Progenitor cell of endocrine pancreas (in vitro differentiated cells): ENCODE data around the gene TBCD. TPM values are rescaled to one million over a fixed set of nuclear protein-coding genes. Genes with fewer than 3 reads are reported as not detected.

ENCODE experiments used
- DNase-seq: peaks from one replicate; pipeline ENCODE4 v3.0.0; 2021; ENCODE audit warnings: low spot score; ENCODE audit not compliant: unreplicated experiment
- H3K27ac Mint-ChIP-seq: 2 replicates; pipeline ENCODE4 v1.8.0; 2021; ENCODE audit warnings: mild to moderate bottlenecking, moderate library complexity, mixed read lengths
- H3K27me3 Mint-ChIP-seq: 2 replicates; pipeline ENCODE4 v1.8.0; 2021; ENCODE audit warnings: mixed read lengths
- H3K36me3 Mint-ChIP-seq: 2 replicates; pipeline ENCODE4 v1.8.0; 2022; ENCODE audit warnings: mixed read lengths; ENCODE audit not compliant: insufficient read depth
- H3K4me1 Mint-ChIP-seq: 2 replicates; pipeline ENCODE4 v1.8.0; 2021; ENCODE audit warnings: low read depth, mixed read lengths
- H3K4me3 Mint-ChIP-seq: 2 replicates; pipeline ENCODE4 v1.8.0; 2021; ENCODE audit warnings: low read depth, mild to moderate bottlenecking, moderate library complexity, mixed read lengths
- H3K9me3 Mint-ChIP-seq: 2 replicates; pipeline ENCODE4 v1.8.0; 2021; ENCODE audit warnings: low read depth, mixed read lengths
- CTCF ChIP-seq: fragments of 200-600 bp; sonication (generic); IDR thresholded peaks from one replicate; pipeline ENCODE4 v1.5.0; 2021; ENCODE audit warnings: antibody characterized with exemption, mild to moderate bottlenecking; ENCODE audit not compliant: unreplicated experiment
- total RNA-seq: library from RNA; stranded (reverse); gene quantifications from 2 replicates; pipeline ENCODE4 v1.2.1, GENCODE V29; 2021

TBCD gene
- total RNA-seq, 1 donor from 2014 or later: 95.6 TPM

- Mint-ChIP-seq H3K36me3 (peaks cover 42% of the 10 kb centered on the region), H3K27ac (no peak overlapping the region), H3K4me1 (no peaks in the 10 kb centered on the region), H3K4me3 (no peak overlapping the region), H3K27me3 (no peaks in the 10 kb centered on the region), H3K9me3 (peaks cover 38% of the 10 kb centered on the region)
- DNase-seq: no peak
- TF ChIP-seq CTCF: no peak
These were observed 204.4 kb downstream of the TBCD start for GRCh38 chr17:82956146-82956725.

- H3K4me1 Mint-ChIP-seq: no peaks in the 10 kb centered on the region
- peaks cover 39% of the 10 kb centered on the region for H3K36me3 Mint-ChIP-seq
- H3K9me3 Mint-ChIP-seq: peaks cover 32% of the 10 kb centered on the region
- no peak overlapping the region for H3K4me3 Mint-ChIP-seq
- H3K27me3 Mint-ChIP-seq: no peaks in the 10 kb centered on the region
- H3K27ac Mint-ChIP-seq: no peak overlapping the region
- no peak for TF ChIP-seq CTCF
- no peak for DNase-seq
These were observed 205.0 kb downstream of the TBCD start for GRCh38 chr17:82956726-82957468.

GRCh38 chr17:82957469-82957795 lies 205.6 kb downstream of the TBCD start:
- no peak for TF ChIP-seq CTCF
- H3K27ac Mint-ChIP-seq: no peak overlapping the region
- H3K4me1 Mint-ChIP-seq: no peaks in the 10 kb centered on the region
- peaks cover 27% of the 10 kb centered on the region for H3K9me3 Mint-ChIP-seq
- no peaks in the 10 kb centered on the region for H3K27me3 Mint-ChIP-seq
- DNase-seq: no peak
- peaks cover 34% of the 10 kb centered on the region for H3K36me3 Mint-ChIP-seq
- no peak overlapping the region for H3K4me3 Mint-ChIP-seq

- Mint-ChIP-seq H3K9me3 (peaks cover 20% of the 10 kb centered on the region), H3K36me3 (peaks cover 28% of the 10 kb centered on the region), H3K4me3 (no peak overlapping the region), H3K27me3 (no peaks in the 10 kb centered on the region), H3K4me1 (no peaks in the 10 kb centered on the region), H3K27ac (no peak overlapping the region)
- DNase-seq: no peak
- TF ChIP-seq CTCF: no peak
These were observed 206.2 kb downstream of the TBCD start for GRCh38 chr17:82957961-82958561.

- no peak overlapping the region for H3K27ac Mint-ChIP-seq
- peaks cover 16% of the 10 kb centered on the region for H3K36me3 Mint-ChIP-seq
- peaks cover 5% of the 10 kb centered on the region for H3K4me1 Mint-ChIP-seq
- H3K27me3 Mint-ChIP-seq: no peaks in the 10 kb centered on the region
- no peak overlapping the region for H3K4me3 Mint-ChIP-seq
- TF ChIP-seq CTCF: no peak
- DNase-seq: no peak
- peaks cover 10% of the 10 kb centered on the region for H3K9me3 Mint-ChIP-seq
These were observed 207.5 kb downstream of the TBCD start for GRCh38 chr17:82959242-82959930.
